Mammary epithelial cell (primary cell): ENCODE measurements around the gene PXYLP1.

Experiments
- CTCF ChIP-seq, 2 donors: IDR thresholded peaks in 1 of 2; conservative IDR thresholded peaks in 1 of 2; 2 replicates each; pipeline ENCODE4 v1.5.1; 2011 to 2012; ENCODE audit warnings: inconsistent platforms in 2 of 2, low read length in 2 of 2, mild to moderate bottlenecking in 2 of 2, control low read depth in 1 of 2, low read depth in 1 of 2; ENCODE audit not compliant: insufficient read depth in 1 of 2; ENCODE audit errors: extremely low read depth in 1 of 2
- EZH2 ChIP-seq: IDR thresholded peaks from 2 replicates; pipeline ENCODE4 v1.6.1; 2012; ENCODE audit warnings: low read length, inconsistent platforms, borderline replicate concordance

GRCh38 chr3:141261472-141262307 is 30.1 kb downstream of the PXYLP1 start:
- TF ChIP-seq EZH2 (no peak), CTCF (conservative IDR thresholded peaks at IDR 0.05 in 1 of 2, IDR thresholded peaks at IDR 0.05 in 1 of 2; ENCODE audit: extremely low read depth in 1 of 2, insufficient read depth in 1 of 2, low read depth in 1 of 2, low read length in 2 of 2) (no peak)
